DMS 273 treated with DMSO at 0.1 percent for 48 hours (cell line): ENCODE results near the gene ATXN3.
A peak's percentile ranks its signal among the peaks of the same experiment; 100 is the strongest.

Source experiments
- DNase-seq: peaks from one replicate; lab custom pipeline; 2025; lab: John Stamatoyannopoulos, UW

ATXN3 gene

GRCh38 chr14:92106143-92106926 is at the start of gene ATXN3:
ATXN3 (minus strand) TSS chr14:92106582; CDS start chr14:92106552, 30 bp downstream.
- peak; percentile 94 for DNase-seq

GRCh38 chr14:92154283-92154942 is 48.0 kb upstream of the ATXN3 start:
- no peak for DNase-seq

- no peak for DNase-seq
Measured at GRCh38 chr14:92153581-92153980, 47.2 kb upstream of the ATXN3 start.

GRCh38 chr14:92144708-92145107 is 38.3 kb upstream of the ATXN3 start:
- no peak for DNase-seq

GRCh38 chr14:92143962-92144361 is 37.6 kb upstream of the ATXN3 start:
- no peak for DNase-seq

- no peak for DNase-seq
Measured at GRCh38 chr14:92143309-92143708, 36.9 kb upstream of the ATXN3 start.

- DNase-seq: peak; percentile 37
Measured at GRCh38 chr14:92135269-92135668, 28.9 kb upstream of the ATXN3 start.

- no peak for DNase-seq
Measured at GRCh38 chr14:92134456-92134855, 28.1 kb upstream of the ATXN3 start.

GRCh38 chr14:92122761-92123160 is 16.4 kb upstream of the ATXN3 start:
- no peak for DNase-seq

GRCh38 chr14:92122351-92122677 is 15.9 kb upstream of the ATXN3 start:
- DNase-seq: no peak

GRCh38 chr14:92121670-92122350 is 15.4 kb upstream of the ATXN3 start, which contains the start of the genes CPSF2 and NDUFB1:
CPSF2 (plus strand) TSS chr14:92121969; CDS start chr14:92130985, 9,016 bp downstream.
NDUFB1 (minus strand) TSS chr14:92121706; CDS start chr14:92117637, 4,069 bp downstream.
- peak; percentile 80 for DNase-seq

- DNase-seq: no peak
Measured at GRCh38 chr14:92121207-92121669, 14.9 kb upstream of the ATXN3 start.

GRCh38 chr14:92109490-92109889 is 3.1 kb upstream of the ATXN3 start:
- DNase-seq: no peak

- DNase-seq: no peak
Measured at GRCh38 chr14:92108345-92109254, 2.2 kb upstream of the ATXN3 start.

GRCh38 chr14:92105893-92106142 is 564 bp downstream of the ATXN3 start:
- DNase-seq: no peak

- no peak for DNase-seq
Measured at GRCh38 chr14:92105073-92105892, 1.1 kb downstream of the ATXN3 start.

- DNase-seq: no peak
Measured at GRCh38 chr14:92103363-92103989, 2.9 kb downstream of the ATXN3 start.

- no peak for DNase-seq
Measured at GRCh38 chr14:92099802-92100201, 6.6 kb downstream of the ATXN3 start.

GRCh38 chr14:92093320-92093719 is 13.1 kb downstream of the ATXN3 start:
- no peak for DNase-seq

- no peak for DNase-seq
Measured at GRCh38 chr14:92088494-92088893, 17.9 kb downstream of the ATXN3 start.

GRCh38 chr14:92074555-92074954 is 31.8 kb downstream of the ATXN3 start:
- no peak for DNase-seq
